A549 (cell line): Measurements from ENCODE around the gene AP3B2. TPM values are rescaled to one million over a fixed set of nuclear protein-coding genes. Genes with fewer than 3 reads are reported as not detected.

Source experiments
- ATAC-seq, 2 experiments: fragments of 200-7000 bp in 1 of 2; fragments of >200 bp in 1 of 2; cut with Nextera tagmentation in 1 of 2; cut with Tn5 transposase in 1 of 2; 3 replicates each; pipeline versions ENCODE4 v1.8.0 to v1.9.1; 2018 to 2020; ENCODE audit warnings: mild to moderate bottlenecking in 1 of 2, moderate library complexity in 1 of 2
- CTCF ChIA-PET: fragments of 300-600 bp; sonication (Branson Sonifier 250); formaldehyde crosslinking; extraction: SDS; loops from one replicate; lab custom pipeline; 2021; ENCODE audit warnings: antibody characterized with exemption, inconsistent platforms; lab: Yijun Ruan, JAX
- POLR2A ChIA-PET: fragments of 350-600 bp; formaldehyde crosslinking; extraction: SDS; loops from one replicate; lab custom pipeline; 2021; ENCODE audit warnings: antibody characterized with exemption, inconsistent platforms; lab: Yijun Ruan, JAX
- DNase-seq, 2 experiments: peaks; one replicate each; pipeline versions ENCODE4 v3.0.0 to v3.0.0-alpha.2; 2011 to 2016; ENCODE audit warnings: low read depth in 1 of 2, low spot score in 1 of 2
- FAIRE-seq: peaks from 2 replicates; lab custom pipeline; 2011; peaks lifted over from hg19 to GRCh38; lab: Jason Lieb, UNC
- H3K27ac ChIP-seq, 2 experiments: fragments of >200 bp; sonication (Bioruptor Twin); formaldehyde crosslinking; 3 replicates each; pipeline ENCODE4 v1.5.1; 2016 to 2017
- H3K4me1 ChIP-seq: fragments of >200 bp; sonication (Bioruptor Twin); formaldehyde crosslinking; 3 replicates; pipeline ENCODE4 v1.6.1; 2016
- H3K4me2 ChIP-seq: fragments of >200 bp; sonication (Bioruptor Twin); formaldehyde crosslinking; 3 replicates; pipeline ENCODE4 v1.6.1; 2016
- H3K4me3 ChIP-seq: fragments of >200 bp; sonication (Bioruptor Twin); formaldehyde crosslinking; 3 replicates; pipeline ENCODE4 v1.5.1; 2016
- H3K9me3 ChIP-seq: fragments of >200 bp; sonication (Bioruptor Twin); formaldehyde crosslinking; 3 replicates; pipeline ENCODE4 v1.6.1; 2016
- CEBPB ChIP-seq, 2 experiments: fragments of >200 bp in 1 of 2; sonication (Bioruptor Twin) in 1 of 2; formaldehyde crosslinking in 1 of 2; IDR thresholded peaks; 2 replicates each; pipeline ENCODE4 v1.6.1; 2012 to 2016
- EHMT2 ChIP-seq: fragments of 200-600 bp; sonication (generic); IDR thresholded peaks from 2 replicates; pipeline ENCODE4 v1.6.1; 2016; ENCODE audit warnings: antibody characterized with exemption, low read depth, mild to moderate bottlenecking, moderate library complexity
- HEYL ChIP-seq: fragments of 250-450 bp; sonication (Bioruptor Pico); IDR thresholded peaks from 2 replicates; pipeline ENCODE4 v1.8.0; 2021; ENCODE audit warnings: mild to moderate bottlenecking, moderate library complexity
- HOXB5 ChIP-seq: fragments of 250-450 bp; sonication (Bioruptor Pico); IDR thresholded peaks from 2 replicates; pipeline ENCODE4 v1.5.0; 2020; ENCODE audit warnings: mild to moderate bottlenecking, moderate library complexity
- JUN ChIP-seq, 2 experiments: fragments of >200 bp; sonication (Bioruptor Twin); formaldehyde crosslinking; IDR thresholded peaks; 2 replicates in 1 of 2; 3 replicates in 1 of 2; pipeline ENCODE4 v1.6.1; 2016 to 2017
- KDM1A ChIP-seq: fragments of 200-600 bp; sonication (generic); IDR thresholded peaks from 2 replicates; pipeline ENCODE4 v1.6.1; 2016; ENCODE audit warnings: low read depth, mild to moderate bottlenecking
- PHF8 ChIP-seq: fragments of 200-600 bp; sonication (generic); IDR thresholded peaks from 2 replicates; pipeline ENCODE4 v1.6.1; 2016; ENCODE audit warnings: low read depth, mild to moderate bottlenecking, antibody characterized with exemption, moderate library complexity, borderline replicate concordance
- POLR2A ChIP-seq: IDR thresholded peaks from 2 replicates; pipeline ENCODE4 v1.6.1; 2012; ENCODE audit warnings: mild to moderate bottlenecking, low read length
- POLR2AphosphoS2 ChIP-seq: conservative IDR thresholded peaks from 2 replicates; pipeline ENCODE4 v1.6.1; 2012; ENCODE audit warnings: low read length, improper control_type of control experiment, inconsistent platforms
- RAD21 ChIP-seq, 2 experiments: fragments of >200 bp in 1 of 2; sonication (Bioruptor Twin) in 1 of 2; formaldehyde crosslinking in 1 of 2; IDR thresholded peaks in 1 of 2; conservative IDR thresholded peaks in 1 of 2; 2 replicates in 1 of 2; 3 replicates in 1 of 2; pipeline ENCODE4 v1.6.1; 2012 to 2018; ENCODE audit warnings: inconsistent platforms in 1 of 2
- RCOR1 ChIP-seq: fragments of 150-350 bp; IDR thresholded peaks from 2 replicates; pipeline ENCODE4 v1.6.1; 2014; ENCODE audit warnings: antibody characterized with exemption, low read length, low read depth
- SMC3 ChIP-seq: fragments of >200 bp; sonication (Bioruptor Twin); formaldehyde crosslinking; IDR thresholded peaks from 3 replicates; pipeline ENCODE4 v1.6.1; 2018; ENCODE audit warnings: inconsistent platforms
- ZFP36 ChIP-seq: fragments of 450-650 bp; IDR thresholded peaks from 2 replicates; pipeline ENCODE4 v1.6.1; 2014; ENCODE audit warnings: borderline replicate concordance; ENCODE audit not compliant: partially characterized antibody
- WGBS: methylation state at CpG from one replicate; pipeline ENCODE4 v1.1.6; 2017; ENCODE audit errors: missing lambda C conversion rate; 5-methylcytosine and 5-hydroxymethylcytosine counted together
- polyA minus RNA-seq: library from RNA; depleted of rRNA, polyadenylated mRNA; stranded (reverse); fragments of >200 nt; gene quantifications from 2 replicates; pipeline ENCODE4 v1.2.3, GENCODE V29; 2011; rRNA and poly(A)+ RNA removed
- polyA plus RNA-seq, 4 experiments: library from polyadenylated mRNA; depleted of rRNA in 3 of 4; stranded (reverse); fragments of >200 nt; fragmentation: RNase III in 1 of 4; extraction: RNeasy Plus Mini Kit Qiagen cat#74134 plus additional on column Dnase treatment in 1 of 4; gene quantifications; 2 replicates in 3 of 4; 3 replicates in 1 of 4; pipeline ENCODE4 v1.2.3, GENCODE V29; 2011 to 2017
- TF ChIP-seq, protein P1 (sequence below): IDR thresholded peaks from 2 replicates; pipeline ENCODE4 v1.6.1; 2012; ENCODE audit warnings: low read depth, borderline replicate concordance
- TF ChIP-seq, protein P2 (sequence below): fragments of 200-600 bp; sonication (generic); IDR thresholded peaks from 2 replicates; pipeline ENCODE4 v1.6.1; 2016; ENCODE audit warnings: antibody characterized with exemption, mild to moderate bottlenecking, moderate library complexity
- TF ChIP-seq, protein P3 (sequence below): IDR thresholded peaks from 2 replicates; pipeline ENCODE4 v1.6.1; 2012
- TF ChIP-seq, protein P4 (sequence below): fragments of >200 bp; sonication (Bioruptor Twin); formaldehyde crosslinking; IDR thresholded peaks from 2 replicates; pipeline ENCODE4 v1.6.1; 2016
- TF ChIP-seq, protein P5 (sequence below): fragments of 250-450 bp; sonication (Bioruptor Pico); IDR thresholded peaks from 2 replicates; pipeline ENCODE4 v1.5.0; 2020; ENCODE audit warnings: low read depth, mild to moderate bottlenecking, moderate library complexity

Gene AP3B2, protein sequence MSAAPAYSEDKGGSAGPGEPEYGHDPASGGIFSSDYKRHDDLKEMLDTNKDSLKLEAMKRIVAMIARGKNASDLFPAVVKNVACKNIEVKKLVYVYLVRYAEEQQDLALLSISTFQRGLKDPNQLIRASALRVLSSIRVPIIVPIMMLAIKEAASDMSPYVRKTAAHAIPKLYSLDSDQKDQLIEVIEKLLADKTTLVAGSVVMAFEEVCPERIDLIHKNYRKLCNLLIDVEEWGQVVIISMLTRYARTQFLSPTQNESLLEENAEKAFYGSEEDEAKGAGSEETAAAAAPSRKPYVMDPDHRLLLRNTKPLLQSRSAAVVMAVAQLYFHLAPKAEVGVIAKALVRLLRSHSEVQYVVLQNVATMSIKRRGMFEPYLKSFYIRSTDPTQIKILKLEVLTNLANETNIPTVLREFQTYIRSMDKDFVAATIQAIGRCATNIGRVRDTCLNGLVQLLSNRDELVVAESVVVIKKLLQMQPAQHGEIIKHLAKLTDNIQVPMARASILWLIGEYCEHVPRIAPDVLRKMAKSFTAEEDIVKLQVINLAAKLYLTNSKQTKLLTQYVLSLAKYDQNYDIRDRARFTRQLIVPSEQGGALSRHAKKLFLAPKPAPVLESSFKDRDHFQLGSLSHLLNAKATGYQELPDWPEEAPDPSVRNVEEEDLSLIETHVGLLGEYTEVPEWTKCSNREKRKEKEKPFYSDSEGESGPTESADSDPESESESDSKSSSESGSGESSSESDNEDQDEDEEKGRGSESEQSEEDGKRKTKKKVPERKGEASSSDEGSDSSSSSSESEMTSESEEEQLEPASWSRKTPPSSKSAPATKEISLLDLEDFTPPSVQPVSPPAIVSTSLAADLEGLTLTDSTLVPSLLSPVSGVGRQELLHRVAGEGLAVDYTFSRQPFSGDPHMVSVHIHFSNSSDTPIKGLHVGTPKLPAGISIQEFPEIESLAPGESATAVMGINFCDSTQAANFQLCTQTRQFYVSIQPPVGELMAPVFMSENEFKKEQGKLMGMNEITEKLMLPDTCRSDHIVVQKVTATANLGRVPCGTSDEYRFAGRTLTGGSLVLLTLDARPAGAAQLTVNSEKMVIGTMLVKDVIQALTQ
- 0.56 and 0.68 TPM in 2 replicates for polyA plus RNA-seq (2011; rRNA removed)
- polyA plus RNA-seq (2012; cell fraction: cytosol; rRNA removed), result 0.11 and 0.17 TPM in 2 replicates
- polyA plus RNA-seq (2012; cell fraction: nucleus; rRNA removed), result 0.48 and 0.83 TPM in 2 replicates
- polyA plus RNA-seq (2017; fragmentation: RNase III; extraction: RNeasy Plus Mini Kit Qiagen cat#74134 plus additional on column Dnase treatment), result 0.32 to 0.63 TPM (median 0.46 TPM) in 3 replicates
- 0.54 and 1.7 TPM in 2 replicates for polyA minus RNA-seq

DNA sequence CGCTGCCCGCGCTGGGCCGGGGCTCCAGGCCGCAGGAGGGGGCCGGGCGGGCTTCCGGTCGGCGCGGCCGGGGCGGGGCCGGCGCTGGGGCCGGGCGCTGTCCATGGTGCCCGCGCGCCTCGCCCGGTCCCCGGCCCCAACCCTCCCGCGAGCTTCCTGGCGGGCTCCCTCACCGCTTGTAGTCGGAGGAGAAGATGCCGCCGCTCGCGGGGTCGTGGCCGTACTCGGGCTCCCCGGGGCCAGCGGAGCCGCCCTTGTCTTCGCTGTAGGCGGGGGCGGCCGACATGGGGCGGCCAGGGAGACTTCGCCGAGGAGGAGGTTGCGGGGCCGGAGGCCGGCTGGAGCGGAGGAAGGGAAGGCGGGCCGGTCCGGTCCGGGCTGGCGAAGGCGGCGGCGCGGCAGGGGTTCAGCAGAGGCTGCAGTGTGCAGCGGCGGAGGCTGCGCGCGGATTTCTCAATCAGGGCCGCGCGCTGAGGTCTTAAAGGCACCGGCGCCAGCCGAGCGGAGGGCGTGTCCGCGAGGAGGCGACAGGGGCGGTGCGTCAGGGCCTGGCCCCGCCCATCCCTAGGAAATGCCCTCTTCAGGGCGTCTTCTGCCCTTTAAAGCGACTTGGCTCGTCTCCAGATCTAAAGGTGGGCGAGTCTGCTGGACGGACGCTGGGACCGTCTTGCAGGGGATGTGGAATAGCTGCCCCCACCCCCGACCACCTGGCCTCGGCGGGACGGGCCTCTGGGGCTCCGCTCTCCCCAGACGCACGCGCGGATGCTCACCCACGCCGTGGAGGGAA is at the start of gene AP3B2:
Gene AP3B2 (minus strand): TSS at position 455 of the 787 bp plus-strand sequence. CDS start 169 bp downstream, at position 286.
- H3K4me2 ChIP-seq, result peak within 1 kb of the TSS; percentile 97
- H3K9me3 ChIP-seq, result no peaks in the 10 kb centered on the region
- TF ChIP-seq RAD21 (conservative IDR thresholded peaks at IDR 0.05 in 1 of 2, IDR thresholded peaks at IDR 0.05 in 1 of 2), result no peak
- TF ChIP-seq, protein P1, sequence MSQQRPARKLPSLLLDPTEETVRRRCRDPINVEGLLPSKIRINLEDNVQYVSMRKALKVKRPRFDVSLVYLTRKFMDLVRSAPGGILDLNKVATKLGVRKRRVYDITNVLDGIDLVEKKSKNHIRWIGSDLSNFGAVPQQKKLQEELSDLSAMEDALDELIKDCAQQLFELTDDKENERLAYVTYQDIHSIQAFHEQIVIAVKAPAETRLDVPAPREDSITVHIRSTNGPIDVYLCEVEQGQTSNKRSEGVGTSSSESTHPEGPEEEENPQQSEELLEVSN, result 0 out of 2 replicates have a peak, but pooled peaks have one; percentile 61
- TF ChIP-seq, protein P2, sequence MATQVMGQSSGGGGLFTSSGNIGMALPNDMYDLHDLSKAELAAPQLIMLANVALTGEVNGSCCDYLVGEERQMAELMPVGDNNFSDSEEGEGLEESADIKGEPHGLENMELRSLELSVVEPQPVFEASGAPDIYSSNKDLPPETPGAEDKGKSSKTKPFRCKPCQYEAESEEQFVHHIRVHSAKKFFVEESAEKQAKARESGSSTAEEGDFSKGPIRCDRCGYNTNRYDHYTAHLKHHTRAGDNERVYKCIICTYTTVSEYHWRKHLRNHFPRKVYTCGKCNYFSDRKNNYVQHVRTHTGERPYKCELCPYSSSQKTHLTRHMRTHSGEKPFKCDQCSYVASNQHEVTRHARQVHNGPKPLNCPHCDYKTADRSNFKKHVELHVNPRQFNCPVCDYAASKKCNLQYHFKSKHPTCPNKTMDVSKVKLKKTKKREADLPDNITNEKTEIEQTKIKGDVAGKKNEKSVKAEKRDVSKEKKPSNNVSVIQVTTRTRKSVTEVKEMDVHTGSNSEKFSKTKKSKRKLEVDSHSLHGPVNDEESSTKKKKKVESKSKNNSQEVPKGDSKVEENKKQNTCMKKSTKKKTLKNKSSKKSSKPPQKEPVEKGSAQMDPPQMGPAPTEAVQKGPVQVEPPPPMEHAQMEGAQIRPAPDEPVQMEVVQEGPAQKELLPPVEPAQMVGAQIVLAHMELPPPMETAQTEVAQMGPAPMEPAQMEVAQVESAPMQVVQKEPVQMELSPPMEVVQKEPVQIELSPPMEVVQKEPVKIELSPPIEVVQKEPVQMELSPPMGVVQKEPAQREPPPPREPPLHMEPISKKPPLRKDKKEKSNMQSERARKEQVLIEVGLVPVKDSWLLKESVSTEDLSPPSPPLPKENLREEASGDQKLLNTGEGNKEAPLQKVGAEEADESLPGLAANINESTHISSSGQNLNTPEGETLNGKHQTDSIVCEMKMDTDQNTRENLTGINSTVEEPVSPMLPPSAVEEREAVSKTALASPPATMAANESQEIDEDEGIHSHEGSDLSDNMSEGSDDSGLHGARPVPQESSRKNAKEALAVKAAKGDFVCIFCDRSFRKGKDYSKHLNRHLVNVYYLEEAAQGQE, result peak; percentile 95
- TF ChIP-seq SMC3, result peak; percentile 7; the same call in 1 of the 3 replicates
- TF ChIP-seq POLR2A, result peak; percentile 23; the same call in 1 of the 2 replicates
- no peak for TF ChIP-seq POLR2AphosphoS2
- peak in 1 of 2 experiments; percentile 23; a peak in 1 of 5 replicates for TF ChIP-seq JUN (IDR thresholded peaks at IDR 0.05)
- no peak for TF ChIP-seq RCOR1
- no peak for TF ChIP-seq KDM1A
- TF ChIP-seq, protein P3, sequence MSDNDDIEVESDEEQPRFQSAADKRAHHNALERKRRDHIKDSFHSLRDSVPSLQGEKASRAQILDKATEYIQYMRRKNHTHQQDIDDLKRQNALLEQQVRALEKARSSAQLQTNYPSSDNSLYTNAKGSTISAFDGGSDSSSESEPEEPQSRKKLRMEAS, result peak; percentile 12; the same call in 1 of the 2 replicates
- TF ChIP-seq ZFP36, result no peak
- TF ChIP-seq, protein P4, sequence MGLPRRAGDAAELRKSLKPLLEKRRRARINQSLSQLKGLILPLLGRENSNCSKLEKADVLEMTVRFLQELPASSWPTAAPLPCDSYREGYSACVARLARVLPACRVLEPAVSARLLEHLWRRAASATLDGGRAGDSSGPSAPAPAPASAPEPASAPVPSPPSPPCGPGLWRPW, result no peak
- TF ChIP-seq EHMT2, result peak; percentile 66; the same call in 1 of the 2 replicates
- peak; percentile 34 to 69; a peak in 2 of 4 replicates for TF ChIP-seq CEBPB (IDR thresholded peaks at IDR 0.05)
- no peak for TF ChIP-seq PHF8
- TF ChIP-seq HEYL, result no peak
- TF ChIP-seq HOXB5 (CRISPR knock-in tag), result 0 out of 2 replicates have a peak, but pooled peaks have one; percentile 59
- TF ChIP-seq, protein P5, sequence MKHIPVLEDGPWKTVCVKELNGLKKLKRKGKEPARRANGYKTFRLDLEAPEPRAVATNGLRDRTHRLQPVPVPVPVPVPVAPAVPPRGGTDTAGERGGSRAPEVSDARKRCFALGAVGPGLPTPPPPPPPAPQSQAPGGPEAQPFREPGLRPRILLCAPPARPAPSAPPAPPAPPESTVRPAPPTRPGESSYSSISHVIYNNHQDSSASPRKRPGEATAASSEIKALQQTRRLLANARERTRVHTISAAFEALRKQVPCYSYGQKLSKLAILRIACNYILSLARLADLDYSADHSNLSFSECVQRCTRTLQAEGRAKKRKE (CRISPR knock-in tag), result peak; percentile 50; the same call in 1 of the 2 replicates
- WGBS, result 3% methylated on average over 23 of the region's 95 CpGs
- DNase-seq (peak; percentile 77 to 86), ATAC-seq (peak; percentile 92 to 95), FAIRE-seq (no peak)
- POLR2A ChIA-PET, result interaction anchor here (0.7 to 2.7 kb wide), 3 partner anchors 40 to 169 kb away, joined by 3 to 11 read pairs (median 3); partner anchors contain the start of gene RPS17
- 0 out of 3 replicates have a peak, but pooled peaks cover 4% of the 10 kb centered on the region for H3K4me1 ChIP-seq
- CTCF ChIA-PET, result interaction anchor here (0.7 to 1.7 kb wide), 6 partner anchors 10 to 290 kb away, joined by 3 to 4 read pairs (median 3); partner anchors contain the start of gene RPS17
- H3K27ac ChIP-seq, result peak within 1 kb of the TSS; percentile 38 to 65; a peak in 4 of 6 replicates
- H3K4me3 ChIP-seq, result peak within 1 kb of the TSS; percentile 82
